Gastroesophageal sphincter (tissue), 4 donors: Measurements from ENCODE around the gene MAP1S. TPM values are rescaled to one million over a fixed set of nuclear protein-coding genes. Genes with fewer than 3 reads are reported as not detected.

Experiments
- ATAC-seq: fragments of 150-250 bp; one replicate; pipeline ENCODE4 v1.9.1; 2016; ENCODE audit warnings: mild to moderate bottlenecking, moderate library complexity
- H3K27ac ChIP-seq, 4 donors: fragments of 200-600 bp; sonication (generic) in 3 of 4; 1 replicate in 3 of 4; 2 replicates in 1 of 4; pipeline ENCODE4 v1.5.1; 2016 to 2019
- H3K27me3 ChIP-seq: fragments of 200-600 bp; sonication (generic); one replicate; pipeline ENCODE4 v1.5.1; 2019
- H3K36me3 ChIP-seq, 2 donors: fragments of 200-600 bp; sonication (generic); one replicate each; pipeline ENCODE4 v1.5.1; 2019; ENCODE audit warnings: control low read depth in 1 of 2
- H3K4me1 ChIP-seq, 3 donors: fragments of 200-600 bp; sonication (generic); 1 replicate in 2 of 3; 2 replicates in 1 of 3; pipeline ENCODE4 v1.5.1; 2016 to 2019; ENCODE audit warnings: control low read depth in 2 of 3
- H3K4me3 ChIP-seq, 2 donors: fragments of 200-600 bp; sonication (generic); one replicate each; pipeline ENCODE4 v1.5.1; 2019; ENCODE audit warnings: mild to moderate bottlenecking in 1 of 2, moderate library complexity in 1 of 2
- H3K9me3 ChIP-seq, 3 donors: fragments of 200-600 bp; sonication (generic); one replicate each; pipeline ENCODE4 v1.5.1; 2017 to 2019; ENCODE audit warnings: control low read depth in 2 of 3
- EP300 ChIP-seq: sonication (generic); formaldehyde crosslinking; IDR thresholded peaks from one replicate; pipeline ENCODE4 v1.6.1; 2017; ENCODE audit warnings: antibody characterized with exemption, mild to moderate bottlenecking
- POLR2A ChIP-seq, 2 donors: fragments of 450-650 bp; IDR thresholded peaks; one replicate each; pipeline ENCODE4 v1.6.1; 2017; ENCODE audit warnings: antibody characterized with exemption in 2 of 2, mild to moderate bottlenecking in 2 of 2, moderate library complexity in 1 of 2
- POLR2AphosphoS5 ChIP-seq: sonication (generic); formaldehyde crosslinking; IDR thresholded peaks from one replicate; pipeline ENCODE4 v1.6.1; 2017; ENCODE audit warnings: antibody characterized with exemption
- WGBS, 2 donors: methylation state at CpG; one replicate each; pipeline ENCODE4 v1.1.5; 2018; ENCODE audit warnings: low coverage in 1 of 2; 5-methylcytosine and 5-hydroxymethylcytosine counted together
- total RNA-seq, 4 donors: library from RNA; depleted of rRNA; stranded (reverse); fragments of >200 nt; gene quantifications; one replicate each; pipeline ENCODE4 v1.1.0, GENCODE V29; 2016
- TF ChIP-seq, protein P1 (sequence below), 4 experiments: fragments of 200-600 bp in 2 of 4; fragments of 450-650 bp in 2 of 4; sonication (generic) in 1 of 4; IDR thresholded peaks; one replicate each; pipeline ENCODE4 v1.5.1; 2017 to 2019; ENCODE audit warnings: antibody characterized with exemption in 4 of 4, mild to moderate bottlenecking in 2 of 4, moderate library complexity in 2 of 4

The MAP1S gene
- total RNA-seq, 4 donors from 2014 or later, result 18.8 to 47.3 (median 23.9) TPM

DNA sequence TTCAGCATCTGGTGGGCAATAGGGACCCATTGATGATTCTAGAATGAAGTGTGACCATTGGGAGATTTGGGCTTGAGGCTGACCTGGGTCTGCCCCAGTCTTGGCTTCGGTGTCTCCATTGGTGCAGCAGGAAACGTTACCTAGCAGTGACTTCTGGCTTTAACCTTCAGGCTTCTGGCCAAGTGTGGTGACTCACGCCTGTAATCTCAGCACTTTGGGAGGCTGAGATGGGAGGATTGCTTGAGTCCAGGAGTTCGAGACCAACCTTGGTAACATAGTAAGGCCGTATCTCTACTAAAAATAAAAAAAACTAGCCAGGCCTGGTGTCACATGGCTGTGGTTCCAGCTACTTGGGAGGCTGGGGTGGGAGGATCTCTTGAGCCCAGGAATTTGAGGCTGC is 39.2 kb downstream of the MAP1S start:
- no peak for TF ChIP-seq POLR2A (IDR thresholded peaks at IDR 0.05)
- TF ChIP-seq POLR2AphosphoS5, result no peak
- TF ChIP-seq EP300, result no peak
- TF ChIP-seq, protein P1, sequence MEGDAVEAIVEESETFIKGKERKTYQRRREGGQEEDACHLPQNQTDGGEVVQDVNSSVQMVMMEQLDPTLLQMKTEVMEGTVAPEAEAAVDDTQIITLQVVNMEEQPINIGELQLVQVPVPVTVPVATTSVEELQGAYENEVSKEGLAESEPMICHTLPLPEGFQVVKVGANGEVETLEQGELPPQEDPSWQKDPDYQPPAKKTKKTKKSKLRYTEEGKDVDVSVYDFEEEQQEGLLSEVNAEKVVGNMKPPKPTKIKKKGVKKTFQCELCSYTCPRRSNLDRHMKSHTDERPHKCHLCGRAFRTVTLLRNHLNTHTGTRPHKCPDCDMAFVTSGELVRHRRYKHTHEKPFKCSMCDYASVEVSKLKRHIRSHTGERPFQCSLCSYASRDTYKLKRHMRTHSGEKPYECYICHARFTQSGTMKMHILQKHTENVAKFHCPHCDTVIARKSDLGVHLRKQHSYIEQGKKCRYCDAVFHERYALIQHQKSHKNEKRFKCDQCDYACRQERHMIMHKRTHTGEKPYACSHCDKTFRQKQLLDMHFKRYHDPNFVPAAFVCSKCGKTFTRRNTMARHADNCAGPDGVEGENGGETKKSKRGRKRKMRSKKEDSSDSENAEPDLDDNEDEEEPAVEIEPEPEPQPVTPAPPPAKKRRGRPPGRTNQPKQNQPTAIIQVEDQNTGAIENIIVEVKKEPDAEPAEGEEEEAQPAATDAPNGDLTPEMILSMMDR (IDR thresholded peaks at IDR 0.05), result no peak
- WGBS, 2 donors, result 49 to 54% methylated on average over 4 of the region's 5 CpGs

DNA sequence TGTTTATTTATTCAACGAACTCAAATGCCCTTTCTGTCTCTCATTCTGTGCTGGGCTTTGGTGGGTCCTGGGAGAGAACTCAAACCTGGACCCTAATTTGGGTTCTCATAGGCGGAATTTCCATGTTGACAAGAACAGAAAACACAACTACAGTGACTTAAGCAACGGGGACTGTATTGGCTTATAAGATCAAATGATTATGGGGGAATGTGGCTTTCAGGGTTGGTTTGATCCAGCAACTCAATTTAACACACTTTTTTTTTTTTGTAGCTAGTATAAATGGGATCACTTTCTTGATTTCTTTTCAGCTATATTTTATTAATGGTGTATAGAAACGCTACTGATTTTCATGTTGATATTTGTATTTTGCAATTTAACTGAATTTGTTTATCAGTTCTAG is 41.9 kb downstream of the MAP1S start:
- Histone ChIP-seq H3K27ac (no peak overlapping the region), H3K4me3 (no peak overlapping the region), H3K9me3 (no peaks in the 10 kb centered on the region), H3K4me1 (peaks cover 0 to 8% (median 3%) of the 10 kb centered on the region in 3 donors), H3K36me3 (no peaks in the 10 kb centered on the region), H3K27me3 (peaks cover 22% of the 10 kb centered on the region)
- 80 to 83% methylated on average over 4 of the region's 4 CpGs for WGBS, 2 donors
- TF ChIP-seq POLR2A (IDR thresholded peaks at IDR 0.05) (no peak), POLR2AphosphoS5 (no peak), EP300 (no peak)
- TF ChIP-seq, protein P1 (IDR thresholded peaks at IDR 0.05), result no peak
- ATAC-seq, result no peak

More for the DNA sequence above, 39.2 kb downstream of the MAP1S start:
- ATAC-seq, result no peak
- Histone ChIP-seq H3K4me3 (no peak overlapping the region), H3K36me3 (no peaks in the 10 kb centered on the region), H3K27me3 (peaks cover 9% of the 10 kb centered on the region), H3K9me3 (no peaks in the 10 kb centered on the region), H3K27ac (no peak overlapping the region), H3K4me1 (peaks cover 0 to 7% (median 3%) of the 10 kb centered on the region in 3 donors)

DNA sequence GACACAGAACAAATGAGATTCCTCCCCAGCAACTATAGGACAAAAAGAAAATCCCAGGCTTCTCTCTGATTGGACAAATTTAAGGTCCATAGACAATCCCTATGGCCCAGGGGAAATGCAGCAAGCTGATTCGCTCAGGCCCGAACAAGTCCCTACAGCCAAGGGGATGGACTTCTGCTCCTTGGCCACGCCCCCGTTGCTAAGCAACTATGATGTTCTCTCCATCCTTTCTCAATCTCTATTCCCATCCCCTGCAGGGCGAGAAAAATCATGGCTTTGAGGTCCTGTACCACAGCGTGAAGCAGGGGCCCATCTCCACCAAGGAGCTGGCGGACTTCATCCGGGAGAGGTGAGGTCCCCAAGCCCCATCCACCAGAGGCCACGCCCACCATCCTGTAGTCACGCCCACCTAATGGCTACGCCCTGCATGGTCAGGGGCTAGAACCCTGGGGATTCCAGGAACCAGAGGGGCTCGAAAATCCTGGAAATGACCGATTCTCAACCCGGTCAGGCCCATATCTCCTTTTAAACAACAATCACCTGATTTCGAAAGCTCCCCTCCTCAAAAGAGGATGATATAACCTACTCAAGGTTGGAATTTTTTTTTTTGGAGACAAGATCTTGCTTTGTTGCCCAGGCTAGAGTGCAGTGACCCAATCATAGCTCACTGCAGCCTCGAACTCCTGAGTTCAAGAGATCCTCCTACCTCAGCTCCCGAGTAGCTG is 43.4 kb downstream of the MAP1S start:
- H3K27ac ChIP-seq, result no peak overlapping the region
- peaks cover 22% of the 10 kb centered on the region for H3K27me3 ChIP-seq
- ATAC-seq, result no peak
- H3K4me3 ChIP-seq, result no peak overlapping the region
- H3K4me1 ChIP-seq, result peaks cover 0 to 10% (median 6%) of the 10 kb centered on the region in 3 donors
- TF ChIP-seq POLR2AphosphoS5 (no peak), EP300 (no peak)
- H3K9me3 ChIP-seq, result no peaks in the 10 kb centered on the region
- no peaks in the 10 kb centered on the region for H3K36me3 ChIP-seq
- WGBS, 2 donors, result 66 to 84% methylated on average over 6 to 12 of the region's 17 CpGs

DNA sequence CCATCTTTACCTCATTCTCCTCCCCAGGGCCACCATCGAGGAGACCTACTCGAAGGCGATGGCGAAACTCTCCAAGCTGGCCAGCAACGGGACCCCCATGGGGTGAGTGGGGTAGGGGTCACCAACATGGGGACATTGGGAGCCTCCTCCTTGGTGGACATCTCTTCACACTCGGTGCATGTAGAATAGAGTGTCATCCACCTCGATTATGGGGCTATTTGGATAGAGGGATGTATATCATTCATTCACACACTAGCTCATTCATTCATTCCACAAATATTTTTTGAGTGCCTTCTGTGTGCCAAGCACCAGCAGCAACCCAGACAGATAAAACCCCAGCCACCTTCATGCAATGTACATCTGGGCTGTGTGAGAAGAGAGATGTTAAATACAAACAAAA is 45.1 kb downstream of the MAP1S start:
- Histone ChIP-seq H3K9me3 (no peaks in the 10 kb centered on the region), H3K36me3 (no peaks in the 10 kb centered on the region), H3K27ac (no peak overlapping the region), H3K27me3 (peaks cover 22% of the 10 kb centered on the region), H3K4me3 (no peak overlapping the region), H3K4me1 (peaks cover 0 to 10% (median 6%) of the 10 kb centered on the region in 3 donors)
- WGBS, 2 donors, result 100% methylated on average over 1 of the region's 7 CpGs; no CpG with 5 or more reads in 1 of the 2 donors
- TF ChIP-seq POLR2A (IDR thresholded peaks at IDR 0.05), result no peak
- TF ChIP-seq, protein P1 (IDR thresholded peaks at IDR 0.05), result no peak
- no peak for TF ChIP-seq EP300
- no peak for TF ChIP-seq POLR2AphosphoS5
- ATAC-seq, result no peak

DNA sequence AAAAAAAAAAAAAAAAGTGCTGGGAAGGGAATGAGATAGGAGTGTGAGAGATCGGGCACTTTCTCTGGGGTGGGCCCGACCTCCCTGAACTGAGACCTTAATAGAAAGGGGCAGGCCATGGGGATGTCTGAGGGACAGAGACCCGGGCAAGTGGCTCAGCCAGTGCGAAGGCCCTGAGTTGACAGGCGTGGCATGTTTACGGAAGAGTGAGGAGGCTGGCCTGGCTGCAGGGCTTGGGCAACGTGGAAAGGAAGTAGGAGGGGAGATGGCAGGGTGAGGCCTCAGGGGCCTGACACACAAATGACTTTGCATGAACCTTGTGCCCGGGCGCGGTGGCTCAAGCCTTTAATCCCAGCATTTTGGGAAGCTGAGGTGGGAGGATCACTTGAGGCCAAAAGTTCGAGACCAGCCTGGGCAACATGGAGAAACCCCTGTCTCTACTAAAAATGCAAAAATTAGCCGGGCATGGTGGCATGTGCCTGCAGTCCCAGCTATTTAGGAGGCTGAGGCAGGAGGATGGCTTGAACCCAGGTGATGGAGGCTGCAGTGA is 45.9 kb downstream of the MAP1S start:
- peaks cover 0 to 10% (median 6%) of the 10 kb centered on the region in 3 donors for H3K4me1 ChIP-seq
- no peak overlapping the region for H3K4me3 ChIP-seq
- WGBS, 2 donors, result 67 to 100% methylated on average over 1 to 9 of the region's 12 CpGs
- no peaks in the 10 kb centered on the region for H3K36me3 ChIP-seq
- TF ChIP-seq POLR2A (IDR thresholded peaks at IDR 0.05) (no peak), POLR2AphosphoS5 (no peak), EP300 (no peak)
- TF ChIP-seq, protein P1 (IDR thresholded peaks at IDR 0.05), result no peak
- H3K27ac ChIP-seq, result no peak overlapping the region
- ATAC-seq, result peak; percentile 58
- no peaks in the 10 kb centered on the region for H3K9me3 ChIP-seq
- H3K27me3 ChIP-seq, result peaks cover 22% of the 10 kb centered on the region
